GM23248 (cell line): ENCODE results near the gene COL1A2. TPM values are rescaled to one million over a fixed set of nuclear protein-coding genes. Genes with fewer than 3 reads are reported as not detected.

Experiments
- DNase-seq: peaks from one replicate; pipeline ENCODE4 v3.0.0-alpha.2; 2015
- H2AFZ ChIP-seq: fragments of 200-600 bp; sonication (generic); 2 replicates; pipeline ENCODE4 v1.6.1; 2016; ENCODE audit warnings: antibody characterized with exemption
- H3F3A ChIP-seq: fragments of 200-600 bp; sonication (generic); 2 replicates; pipeline ENCODE4 v1.6.1; 2016; ENCODE audit warnings: mild to moderate bottlenecking, antibody characterized with exemption, mixed run types; ENCODE audit not compliant: insufficient read depth
- H3K27ac ChIP-seq: fragments of 200-600 bp; sonication (generic); 2 replicates; pipeline ENCODE4 v1.5.1; 2016; ENCODE audit warnings: mild to moderate bottlenecking
- H3K27me3 ChIP-seq: fragments of 200-600 bp; sonication (generic); replicated peaks from 2 replicates; pipeline ENCODE4 v1.6.1; 2016; ENCODE audit warnings: mild to moderate bottlenecking; ENCODE audit not compliant: insufficient read depth
- H3K36me3 ChIP-seq: fragments of 200-600 bp; sonication (generic); 2 replicates; pipeline ENCODE4 v1.6.1; 2016; ENCODE audit warnings: low read depth, mild to moderate bottlenecking
- H3K4me1 ChIP-seq: fragments of 200-600 bp; sonication (generic); 2 replicates; pipeline ENCODE4 v1.6.1; 2016; ENCODE audit warnings: mild to moderate bottlenecking; ENCODE audit not compliant: insufficient read depth
- H3K4me2 ChIP-seq: fragments of 200-600 bp; sonication (generic); one replicate; pipeline ENCODE4 v1.6.1; 2016; ENCODE audit warnings: mild to moderate bottlenecking; ENCODE audit not compliant: unreplicated experiment
- H3K4me3 ChIP-seq: fragments of 200-600 bp; sonication (generic); 2 replicates; pipeline ENCODE4 v1.5.1; 2016; ENCODE audit warnings: mild to moderate bottlenecking
- H3K79me2 ChIP-seq: fragments of 200-600 bp; sonication (generic); 2 replicates; pipeline ENCODE4 v1.6.1; 2016; ENCODE audit warnings: mild to moderate bottlenecking; ENCODE audit not compliant: insufficient read depth
- H3K9ac ChIP-seq: fragments of 200-600 bp; sonication (generic); 2 replicates; pipeline ENCODE4 v1.6.1; 2016; ENCODE audit warnings: mild to moderate bottlenecking
- H3K9me2 ChIP-seq: fragments of 200-600 bp; sonication (generic); 2 replicates; pipeline ENCODE4 v1.6.1; 2016; ENCODE audit warnings: mixed run types, mild to moderate bottlenecking, moderate library complexity; ENCODE audit not compliant: insufficient read depth
- H3K9me3 ChIP-seq: fragments of 200-600 bp; sonication (generic); one replicate; pipeline ENCODE4 v1.6.1; 2017; ENCODE audit warnings: low read depth
- H4K20me1 ChIP-seq: fragments of 200-600 bp; sonication (generic); 2 replicates; pipeline ENCODE4 v1.6.0; 2016; ENCODE audit not compliant: insufficient read depth
- EZH2 ChIP-seq: fragments of 200-600 bp; sonication (generic); IDR thresholded peaks from 2 replicates; pipeline ENCODE4 v1.6.1; 2018; ENCODE audit warnings: antibody characterized with exemption, mild to moderate bottlenecking; ENCODE audit not compliant: insufficient read depth, poor library complexity, severe bottlenecking
- EZH2phosphoT487 ChIP-seq: fragments of 200-600 bp; sonication (generic); IDR thresholded peaks from 2 replicates; pipeline ENCODE4 v1.6.1; 2018; ENCODE audit warnings: antibody characterized with exemption, moderate library complexity, mild to moderate bottlenecking, low read depth; ENCODE audit not compliant: insufficient read depth
- WGBS, 2 experiments: methylation state at CpG; one replicate each; pipeline ENCODE4 v1.1.6; 2015 to 2017; ENCODE audit warnings: low lambda C conversion rate in 2 of 2, low coverage in 1 of 2; ENCODE audit errors: missing lambda C conversion rate in 2 of 2; 5-methylcytosine and 5-hydroxymethylcytosine counted together
- in situ Hi-C: fragments of 300-500 bp; cut with MboI; formaldehyde crosslinking; loops from 2 replicates; pipeline ENCODE4 v1.15.0; 2020
- polyA plus RNA-seq: library from polyadenylated mRNA; unstranded; fragments of >200 nt; fragmentation: Nextera tagmentation; extraction: Ambion mirVana; gene quantifications from 2 replicates; pipeline ENCODE4 v1.2.1, GENCODE V29; 2016
- total RNA-seq: library from RNA; depleted of rRNA; stranded (reverse); fragments of >200 nt; shearing (Covaris generic); gene quantifications from 2 replicates; pipeline ENCODE4 v1.2.3, GENCODE V29; 2014

COL1A2 gene
- total and polyA plus RNA-seq, 2 experiments from 2014 or later = 9,779 to 11,288 TPM

- DNase-seq = no peak
- H4K20me1 ChIP-seq = no peaks in the 10 kb centered on the region
- peaks cover 20% of the 10 kb centered on the region for H3K79me2 ChIP-seq
- H3K9me2 ChIP-seq = no peaks in the 10 kb centered on the region
- no peak overlapping the region for H3K27ac ChIP-seq
- no peak overlapping the region for H3K4me2 ChIP-seq
- no peak for TF ChIP-seq EZH2
- no peaks in the 10 kb centered on the region for H3K9me3 ChIP-seq
- no peak overlapping the region for H3K9ac ChIP-seq
- no peak overlapping the region for H2AFZ ChIP-seq
- WGBS, 2 experiments = 73 to 76% methylated on average over 4 of the region's 4 CpGs
- in situ Hi-C loops = no loop called here
- H3K27me3 ChIP-seq = no peaks in the 10 kb centered on the region
- no peak overlapping the region for H3K4me3 ChIP-seq
- no peaks in the 10 kb centered on the region for H3K36me3 ChIP-seq
- peaks cover 60% of the 10 kb centered on the region for H3K4me1 ChIP-seq
- H3F3A ChIP-seq = peaks cover 31% of the 10 kb centered on the region
These were observed 43.0 kb upstream of the COL1A2 start for GRCh38 chr7:94351703-94352102.

GRCh38 chr7:94352887-94353286, 41.8 kb upstream of the COL1A2 start:
- no peak for DNase-seq
- Histone ChIP-seq H3K27ac (no peak overlapping the region), H3K4me2 (no peak overlapping the region), H3K4me3 (no peak overlapping the region), H3K9ac (no peak overlapping the region), H2AFZ (peak overlapping the region; percentile 44), H3K27me3 (no peaks in the 10 kb centered on the region), H3K9me3 (no peaks in the 10 kb centered on the region), H3F3A (peaks cover 21% of the 10 kb centered on the region), H3K9me2 (no peaks in the 10 kb centered on the region), H3K4me1 (peaks cover 48% of the 10 kb centered on the region), H3K79me2 (peaks cover 11% of the 10 kb centered on the region), H3K36me3 (no peaks in the 10 kb centered on the region), H4K20me1 (no peaks in the 10 kb centered on the region)
- in situ Hi-C loops = no loop called here
- TF ChIP-seq EZH2phosphoT487 (no peak), EZH2 (no peak)
- WGBS, 2 experiments = 48 to 58% methylated on average over 7 of the region's 7 CpGs

DNA sequence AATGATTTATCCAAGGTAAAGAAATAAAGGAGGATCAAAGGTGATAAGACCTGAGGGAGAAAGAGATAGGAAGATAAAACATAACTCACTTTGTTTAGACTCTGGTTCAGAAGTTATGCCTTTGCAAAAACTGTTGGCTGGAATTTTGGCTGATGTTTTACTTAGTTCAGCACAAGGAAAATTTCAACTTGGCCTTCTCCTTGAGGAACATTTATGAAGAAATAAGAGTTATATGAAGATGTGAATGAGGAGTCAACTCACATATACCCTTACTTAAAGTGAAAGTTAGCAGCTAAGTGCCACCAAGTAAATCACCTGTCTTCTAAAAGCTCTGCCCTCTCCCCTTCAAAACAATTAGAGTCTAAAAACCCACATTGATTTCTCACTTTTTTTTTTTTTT, 39.7 kb upstream of the COL1A2 start:
- no peaks in the 10 kb centered on the region for H4K20me1 ChIP-seq
- peaks cover 33% of the 10 kb centered on the region for H3K4me1 ChIP-seq
- H3K27me3 ChIP-seq = no peaks in the 10 kb centered on the region
- no peak for DNase-seq
- peak overlapping the region; percentile 34; the same call in 1 of the 2 replicates for H3K4me3 ChIP-seq
- in situ Hi-C loops = no loop called here
- H3K9ac ChIP-seq = peak overlapping the region; percentile 43
- no peaks in the 10 kb centered on the region for H3K9me2 ChIP-seq
- no peak for TF ChIP-seq EZH2
- no peaks in the 10 kb centered on the region for H3K9me3 ChIP-seq
- peak overlapping the region; percentile 71 for H3K27ac ChIP-seq
- peak overlapping the region; percentile 82 for H2AFZ ChIP-seq
- H3F3A ChIP-seq = peaks cover 6% of the 10 kb centered on the region
- H3K79me2 ChIP-seq = peaks cover 11% of the 10 kb centered on the region
- H3K4me2 ChIP-seq = peak overlapping the region; percentile 75
- H3K36me3 ChIP-seq = 0 out of 2 replicates have a peak, but pooled peaks cover 3% of the 10 kb centered on the region

DNA sequence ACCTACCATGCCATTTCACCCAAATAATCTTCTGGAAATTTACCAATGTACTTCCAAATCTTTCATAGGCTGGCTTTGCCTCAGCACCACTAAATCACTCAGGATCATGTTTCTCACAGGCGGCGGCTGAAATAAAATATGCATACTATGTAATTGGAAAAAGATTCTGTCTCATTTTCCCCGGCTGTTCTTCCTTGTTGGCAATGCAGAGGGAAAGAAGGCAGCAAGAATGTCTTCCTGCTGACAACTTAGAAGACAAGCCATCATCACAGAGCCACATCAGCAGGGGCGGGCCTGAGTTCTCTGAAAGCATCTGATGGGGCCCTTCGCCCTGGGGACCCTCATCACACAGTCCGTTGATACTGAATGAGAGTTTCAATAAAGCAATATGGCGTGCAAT, 39.2 kb upstream of the COL1A2 start:
- peaks cover 11% of the 10 kb centered on the region; the same call in 1 of the 2 replicates for H3K79me2 ChIP-seq
- H3K4me3 ChIP-seq = peak overlapping the region; percentile 34; the same call in 1 of the 2 replicates
- H3K4me2 ChIP-seq = peak overlapping the region; percentile 75
- H3F3A ChIP-seq = peaks cover 3% of the 10 kb centered on the region; the same call in 1 of the 2 replicates
- H3K36me3 ChIP-seq = 0 out of 2 replicates have a peak, but pooled peaks cover 3% of the 10 kb centered on the region
- H3K27me3 ChIP-seq = no peaks in the 10 kb centered on the region
- H3K9me3 ChIP-seq = no peaks in the 10 kb centered on the region
- in situ Hi-C loops = no loop called here
- H2AFZ ChIP-seq = peak overlapping the region; percentile 82
- TF ChIP-seq EZH2phosphoT487 = no peak
- no peak for TF ChIP-seq EZH2
- DNase-seq = peak; percentile 61
- 15% methylated on average over 7 of the region's 7 CpGs for WGBS, 2 experiments
- H3K27ac ChIP-seq = peak overlapping the region; percentile 71
- peak overlapping the region; percentile 43 for H3K9ac ChIP-seq
- H3K9me2 ChIP-seq = no peaks in the 10 kb centered on the region
- no peaks in the 10 kb centered on the region for H4K20me1 ChIP-seq
- peaks cover 28% of the 10 kb centered on the region for H3K4me1 ChIP-seq

GRCh38 chr7:94357076-94357475, 37.6 kb upstream of the COL1A2 start:
- TF ChIP-seq EZH2 = no peak
- no peaks in the 10 kb centered on the region for H3K27me3 ChIP-seq
- H3K9me3 ChIP-seq = no peaks in the 10 kb centered on the region
- H3K4me3 ChIP-seq = no peak overlapping the region
- no peaks in the 10 kb centered on the region for H3K9me2 ChIP-seq
- H3K9ac ChIP-seq = no peak overlapping the region
- in situ Hi-C loops = no loop called here
- no peaks in the 10 kb centered on the region for H3K79me2 ChIP-seq
- no peak overlapping the region for H3K27ac ChIP-seq
- no peak overlapping the region for H3K4me2 ChIP-seq
- peak; percentile 45 for DNase-seq
- 0 out of 2 replicates have a peak, but pooled peaks cover 3% of the 10 kb centered on the region for H3K36me3 ChIP-seq
- H2AFZ ChIP-seq = no peak overlapping the region
- no peaks in the 10 kb centered on the region for H4K20me1 ChIP-seq
- no peaks in the 10 kb centered on the region for H3F3A ChIP-seq
- H3K4me1 ChIP-seq = peaks cover 28% of the 10 kb centered on the region
- WGBS, 2 experiments = 91 to 94% methylated on average over 3 of the region's 3 CpGs
